Activated CD8-positive, alpha-beta memory T cell treated with anti-CD3 and anti-CD28 coated beads, Interleukin-2, amount 10 ng/mL, durations not matched to agents 7 days and 5 days (primary cell): ENCODE measurements around the gene FTO. TPM values are rescaled to one million over a fixed set of nuclear protein-coding genes. Genes with fewer than 3 reads are reported as not detected.

Source experiments
- ATAC-seq: fragments of 150-1000 bp; cut with Tn5 transposase; one replicate; pipeline ENCODE4 v1.10.0; 2021; ENCODE audit warnings: moderate library complexity
- CTCF ChIA-PET: fragments of 350-600 bp; sonication (Branson Sonifier 250); formaldehyde crosslinking; loops from one replicate; lab custom pipeline; 2021; ENCODE audit warnings: antibody characterized with exemption; lab: Charles Lee
- DNase-seq: peaks from one replicate; pipeline ENCODE4 v3.0.0-alpha.2; 2020
- H3K27ac Mint-ChIP-seq: one replicate; pipeline ENCODE4 v1.8.0; 2021; ENCODE audit warnings: mild to moderate bottlenecking, mixed read lengths
- H3K27me3 Mint-ChIP-seq: one replicate; pipeline ENCODE4 v1.8.0; 2021; ENCODE audit warnings: mixed read lengths
- H3K36me3 Mint-ChIP-seq: one replicate; pipeline ENCODE4 v1.8.0; 2021; ENCODE audit warnings: mild to moderate bottlenecking, mixed read lengths
- H3K4me1 Mint-ChIP-seq: one replicate; pipeline ENCODE4 v1.8.0; 2021; ENCODE audit warnings: mixed read lengths
- H3K4me3 Mint-ChIP-seq: one replicate; pipeline ENCODE4 v1.8.0; 2021; ENCODE audit warnings: mild to moderate bottlenecking, moderate library complexity, mixed read lengths
- H3K9me3 Mint-ChIP-seq: one replicate; pipeline ENCODE4 v1.8.0; 2022; ENCODE audit warnings: low read depth, mixed read lengths
- total RNA-seq, 2 experiments: library from RNA; stranded (reverse); gene quantifications; one replicate each; pipeline ENCODE4 v1.2.3, GENCODE V29; 2021

The FTO gene
- total RNA-seq, 2 experiments from 2014 or later = 47.4 to 57.7 TPM

- Mint-ChIP-seq H3K27ac (no peak overlapping the region), H3K4me3 (no peak overlapping the region)
- CTCF ChIA-PET = interaction anchor here (1.3 kb wide), 1 partner anchor 12 kb away, joined by 4 read pairs; no protein-coding TSS in a partner anchor
These were observed 258.1 kb downstream of the FTO start for GRCh38 chr16:53962041-53962440.

GRCh38 chr16:53964145-53964790 is 260.3 kb downstream of the FTO start:
- ATAC-seq = no peak
- Mint-ChIP-seq H3K9me3 (no peaks in the 10 kb centered on the region), H3K4me3 (no peak overlapping the region), H3K27ac (no peak overlapping the region), H3K4me1 (peaks cover 13% of the 10 kb centered on the region), H3K27me3 (no peaks in the 10 kb centered on the region), H3K36me3 (no peaks in the 10 kb centered on the region)
- CTCF ChIA-PET = no interaction called here
- no peak for DNase-seq

More at GRCh38 chr16:53962041-53962440, 258.1 kb downstream of the FTO start:
- Mint-ChIP-seq H3K9me3 (no peaks in the 10 kb centered on the region), H3K36me3 (no peaks in the 10 kb centered on the region), H3K27me3 (no peaks in the 10 kb centered on the region), H3K4me1 (peaks cover 13% of the 10 kb centered on the region)
- DNase-seq (no peak), ATAC-seq (no peak)

GRCh38 chr16:53966821-53967571 is 263.0 kb downstream of the FTO start:
- Mint-ChIP-seq H3K9me3 (no peaks in the 10 kb centered on the region), H3K27me3 (no peaks in the 10 kb centered on the region), H3K4me1 (peaks cover 4% of the 10 kb centered on the region), H3K36me3 (no peaks in the 10 kb centered on the region), H3K27ac (no peak overlapping the region), H3K4me3 (no peak overlapping the region)
- ATAC-seq (no peak), DNase-seq (no peak)
- CTCF ChIA-PET = no interaction called here

GRCh38 chr16:53967572-53967971 is 263.6 kb downstream of the FTO start:
- Mint-ChIP-seq H3K4me1 (peaks cover 1% of the 10 kb centered on the region), H3K4me3 (no peak overlapping the region), H3K27ac (no peak overlapping the region), H3K27me3 (no peaks in the 10 kb centered on the region), H3K36me3 (no peaks in the 10 kb centered on the region), H3K9me3 (no peaks in the 10 kb centered on the region)
- ATAC-seq (no peak), DNase-seq (no peak)
- CTCF ChIA-PET = no interaction called here

GRCh38 chr16:53968454-53968853 is 264.5 kb downstream of the FTO start:
- no peak for DNase-seq
- CTCF ChIA-PET = no interaction called here

GRCh38 chr16:53968896-53969295 is 264.9 kb downstream of the FTO start:
- Mint-ChIP-seq H3K4me1 (peaks cover 1% of the 10 kb centered on the region), H3K27me3 (no peaks in the 10 kb centered on the region), H3K36me3 (no peaks in the 10 kb centered on the region), H3K9me3 (no peaks in the 10 kb centered on the region), H3K27ac (no peak overlapping the region), H3K4me3 (no peak overlapping the region)
- ATAC-seq (no peak), DNase-seq (no peak)
- CTCF ChIA-PET = no interaction called here

More at GRCh38 chr16:53968454-53968853, 264.5 kb downstream of the FTO start:
- Mint-ChIP-seq H3K27me3 (no peaks in the 10 kb centered on the region), H3K4me3 (no peak overlapping the region), H3K36me3 (no peaks in the 10 kb centered on the region), H3K9me3 (no peaks in the 10 kb centered on the region), H3K4me1 (peaks cover 1% of the 10 kb centered on the region), H3K27ac (no peak overlapping the region)
- ATAC-seq = no peak

GRCh38 chr16:53971616-53972015 is 267.7 kb downstream of the FTO start:
- Mint-ChIP-seq H3K27ac (no peak overlapping the region), H3K27me3 (no peaks in the 10 kb centered on the region), H3K9me3 (no peaks in the 10 kb centered on the region), H3K36me3 (no peaks in the 10 kb centered on the region), H3K4me1 (no peaks in the 10 kb centered on the region), H3K4me3 (no peak overlapping the region)
- ATAC-seq (no peak), DNase-seq (no peak)
- CTCF ChIA-PET = no interaction called here

- H3K27ac Mint-ChIP-seq = no peak overlapping the region
- H3K36me3 Mint-ChIP-seq = no peaks in the 10 kb centered on the region
- no peak overlapping the region for H3K4me3 Mint-ChIP-seq
- DNase-seq (no peak), ATAC-seq (no peak)
- no peaks in the 10 kb centered on the region for H3K27me3 Mint-ChIP-seq
- no peaks in the 10 kb centered on the region for H3K4me1 Mint-ChIP-seq
- CTCF ChIA-PET = no interaction called here
- H3K9me3 Mint-ChIP-seq = no peaks in the 10 kb centered on the region
These were observed 269.1 kb downstream of the FTO start for GRCh38 chr16:53973021-53973420.

GRCh38 chr16:53974484-53975080 is 270.6 kb downstream of the FTO start:
- H3K36me3 Mint-ChIP-seq = no peaks in the 10 kb centered on the region
- ATAC-seq (no peak), DNase-seq (no peak)
- no peaks in the 10 kb centered on the region for H3K9me3 Mint-ChIP-seq
- H3K27me3 Mint-ChIP-seq = no peaks in the 10 kb centered on the region
- CTCF ChIA-PET = no interaction called here
- H3K4me3 Mint-ChIP-seq = no peak overlapping the region
- no peak overlapping the region for H3K27ac Mint-ChIP-seq
- no peaks in the 10 kb centered on the region for H3K4me1 Mint-ChIP-seq

- Mint-ChIP-seq H3K36me3 (no peaks in the 10 kb centered on the region), H3K9me3 (no peaks in the 10 kb centered on the region), H3K4me1 (no peaks in the 10 kb centered on the region), H3K27me3 (no peaks in the 10 kb centered on the region), H3K27ac (no peak overlapping the region), H3K4me3 (no peak overlapping the region)
- ATAC-seq (no peak), DNase-seq (no peak)
- CTCF ChIA-PET = no interaction called here
These were observed 276.7 kb downstream of the FTO start for GRCh38 chr16:53980675-53981074.

- DNase-seq = no peak
- H3K27ac Mint-ChIP-seq = no peak overlapping the region
- no peak overlapping the region for H3K4me3 Mint-ChIP-seq
These were observed 278.7 kb downstream of the FTO start for GRCh38 chr16:53982631-53983042.

GRCh38 chr16:53984936-53985335 is 281.0 kb downstream of the FTO start:
- Mint-ChIP-seq H3K4me3 (no peak overlapping the region), H3K36me3 (no peaks in the 10 kb centered on the region), H3K27ac (no peak overlapping the region), H3K27me3 (no peaks in the 10 kb centered on the region), H3K9me3 (no peaks in the 10 kb centered on the region), H3K4me1 (no peaks in the 10 kb centered on the region)
- CTCF ChIA-PET = no interaction called here
- no peak for DNase-seq
- ATAC-seq = no peak

More at GRCh38 chr16:53982631-53983042, 278.7 kb downstream of the FTO start:
- H3K27me3 Mint-ChIP-seq = no peaks in the 10 kb centered on the region
- H3K9me3 Mint-ChIP-seq = no peaks in the 10 kb centered on the region
- H3K4me1 Mint-ChIP-seq = no peaks in the 10 kb centered on the region
- CTCF ChIA-PET = no interaction called here
- no peaks in the 10 kb centered on the region for H3K36me3 Mint-ChIP-seq
- ATAC-seq = no peak

GRCh38 chr16:53985861-53986260 is 281.9 kb downstream of the FTO start:
- DNase-seq = no peak
- no peak overlapping the region for H3K4me3 Mint-ChIP-seq
- H3K9me3 Mint-ChIP-seq = no peaks in the 10 kb centered on the region
- no peaks in the 10 kb centered on the region for H3K27me3 Mint-ChIP-seq
- H3K36me3 Mint-ChIP-seq = no peaks in the 10 kb centered on the region
- no peaks in the 10 kb centered on the region for H3K4me1 Mint-ChIP-seq
- CTCF ChIA-PET = interaction anchor here (0.9 kb wide), 1 partner anchor 436 kb away, joined by 3 read pairs; no protein-coding TSS in a partner anchor
- ATAC-seq = no peak
- H3K27ac Mint-ChIP-seq = no peak overlapping the region
